ENCODE data around the gene PVALB. TPM values are rescaled to one million over a fixed set of nuclear protein-coding genes. Genes with fewer than 3 reads are reported as not detected.

Gene PVALB
- total RNA-seq, 8 experiments from 2014 or later: 0.76 to 1.7 (median 0.87) TPM; not detected in 4

DNA sequence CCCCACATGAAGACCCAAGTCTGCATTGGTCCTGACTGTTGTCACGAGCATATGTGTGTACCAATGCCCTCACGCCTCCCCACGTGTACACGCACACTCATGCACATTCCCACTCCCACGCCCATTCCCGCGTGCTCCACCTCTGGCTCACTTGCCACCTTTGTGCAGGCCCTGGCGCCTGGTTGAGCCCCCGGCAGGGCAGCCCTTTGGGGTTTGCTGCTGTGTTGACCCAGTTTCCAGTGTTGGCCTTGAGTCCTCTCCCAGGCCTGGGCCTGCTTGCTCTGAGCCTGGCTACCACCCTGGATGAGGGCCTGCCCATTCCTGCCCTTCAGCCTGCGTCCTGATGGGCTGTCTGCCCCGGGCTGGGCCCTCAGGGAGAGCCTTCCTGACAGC lies 18.2 kb downstream of the PVALB start:
- H3K4me3 ChIP-seq: no peak overlapping the region
- no peak for ATAC-seq (replicated peaks in 6 of 8)
- in situ Hi-C loops (cut with MboI; ENCODE audit: low pct_unique_long_range_greater_than_20kb in 2 of 9, low sequenced_read_pairs in 9 of 9, unreplicated experiment in 9 of 9): loop anchor here in 2 of 9 experiments (25.0 kb wide), 1 partner anchor 189 kb away; no protein-coding TSS in a partner anchor
- H3K4me1 ChIP-seq (replicated peaks in 1 of 2): peaks cover 27 to 35% of the 10 kb centered on the region in 2 donors
- WGBS, 10 experiments: 39 to 100% (median 87%) methylated on average over 1 to 3 of the region's 11 CpGs; no CpG with 5 or more reads in 6 of the 10 experiments
- peak overlapping the region; percentile 63 to 79 for H3K27ac ChIP-seq

DNA sequence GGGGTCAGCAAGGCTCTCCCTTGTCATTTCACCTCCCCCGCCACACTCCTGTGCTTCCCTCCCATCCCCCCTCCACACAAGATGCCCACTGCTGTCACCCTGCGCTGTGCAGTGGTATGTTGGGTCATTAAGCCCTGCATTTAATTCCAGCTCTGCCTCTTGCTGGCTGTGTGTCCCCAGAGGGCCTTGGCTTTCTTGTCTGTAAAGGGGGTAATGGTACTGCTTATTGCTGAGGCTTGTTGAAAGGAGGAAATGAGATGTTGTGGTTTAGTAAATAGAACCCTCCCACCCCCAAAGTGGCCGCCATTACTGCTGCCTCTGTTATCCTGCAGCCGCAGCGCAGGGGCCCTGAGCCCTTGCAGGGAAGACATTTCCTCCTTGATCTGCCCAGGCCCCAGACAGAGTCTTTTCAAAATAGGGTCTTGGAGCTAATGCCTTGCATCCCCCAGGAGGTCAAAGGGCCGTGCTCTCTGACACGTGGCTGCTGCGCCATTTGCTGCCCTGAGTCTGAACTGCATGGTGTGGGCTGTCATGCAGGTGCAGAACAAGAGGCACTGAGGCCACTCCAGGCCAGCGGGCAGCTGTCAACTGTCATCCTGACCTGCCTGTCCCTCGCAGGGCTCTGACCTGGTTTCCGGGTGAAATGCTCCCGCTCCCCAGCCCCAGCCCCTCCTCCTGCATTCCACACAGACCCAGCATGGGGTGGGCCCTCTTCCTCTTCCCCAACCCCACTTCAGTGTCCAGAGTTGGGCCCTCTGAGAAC lies 18.7 kb downstream of the PVALB start:
- ATAC-seq (replicated peaks in 6 of 8): peak in 5 of 8 experiments; percentile 57 to 79 (median 64)
- WGBS, 10 experiments: 0 to 80% (median 17%) methylated on average over 1 to 3 of the region's 12 CpGs; no CpG with 5 or more reads in 5 of the 10 experiments
- in situ Hi-C loops (cut with MboI; ENCODE audit: low pct_unique_long_range_greater_than_20kb in 2 of 9, low sequenced_read_pairs in 9 of 9, unreplicated experiment in 9 of 9): loop anchor here in 2 of 9 experiments (25.0 kb wide), 1 partner anchor 189 kb away; no protein-coding TSS in a partner anchor
- peak overlapping the region; percentile 63 to 79 for H3K27ac ChIP-seq
- no peak overlapping the region for H3K4me3 ChIP-seq
- peaks cover 27 to 35% of the 10 kb centered on the region in 2 donors for H3K4me1 ChIP-seq (replicated peaks in 1 of 2)

DNA sequence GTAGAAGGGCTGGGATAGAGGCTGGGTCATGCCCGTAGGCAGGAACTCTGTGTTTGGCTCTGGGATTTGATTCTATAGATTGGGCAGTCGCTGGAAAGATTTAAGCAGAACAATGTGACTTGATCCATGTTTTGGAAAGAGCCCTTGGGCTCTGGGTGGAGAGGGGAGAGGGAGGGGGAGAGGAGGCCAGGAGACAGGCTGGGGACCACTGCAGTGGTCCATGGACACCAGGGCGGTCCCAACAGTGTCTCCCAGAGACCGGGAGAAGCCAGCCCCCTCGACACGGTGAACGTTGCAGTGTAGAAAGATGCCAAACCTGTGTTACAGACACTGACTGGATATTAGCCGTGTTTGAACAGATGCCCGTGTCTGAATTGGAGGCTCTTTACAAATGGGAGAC lies 19.5 kb downstream of the PVALB start:
- H3K4me1 ChIP-seq (replicated peaks in 1 of 2): peaks cover 27 to 35% of the 10 kb centered on the region in 2 donors
- in situ Hi-C loops (cut with MboI; ENCODE audit: low pct_unique_long_range_greater_than_20kb in 2 of 9, low sequenced_read_pairs in 9 of 9, unreplicated experiment in 9 of 9): loop anchor here in 2 of 9 experiments (25.0 kb wide), 1 partner anchor 190 kb away; no protein-coding TSS in a partner anchor
- ATAC-seq (replicated peaks in 6 of 8): peak in 5 of 8 experiments; percentile 28 to 55 (median 41)
- H3K27ac ChIP-seq: peak overlapping the region; percentile 63 to 79
- 0 to 60% (median 48%) methylated on average over 1 to 3 of the region's 9 CpGs; no CpG with 5 or more reads in 3 of the 10 experiments for WGBS, 10 experiments
- H3K4me3 ChIP-seq: no peak overlapping the region

DNA sequence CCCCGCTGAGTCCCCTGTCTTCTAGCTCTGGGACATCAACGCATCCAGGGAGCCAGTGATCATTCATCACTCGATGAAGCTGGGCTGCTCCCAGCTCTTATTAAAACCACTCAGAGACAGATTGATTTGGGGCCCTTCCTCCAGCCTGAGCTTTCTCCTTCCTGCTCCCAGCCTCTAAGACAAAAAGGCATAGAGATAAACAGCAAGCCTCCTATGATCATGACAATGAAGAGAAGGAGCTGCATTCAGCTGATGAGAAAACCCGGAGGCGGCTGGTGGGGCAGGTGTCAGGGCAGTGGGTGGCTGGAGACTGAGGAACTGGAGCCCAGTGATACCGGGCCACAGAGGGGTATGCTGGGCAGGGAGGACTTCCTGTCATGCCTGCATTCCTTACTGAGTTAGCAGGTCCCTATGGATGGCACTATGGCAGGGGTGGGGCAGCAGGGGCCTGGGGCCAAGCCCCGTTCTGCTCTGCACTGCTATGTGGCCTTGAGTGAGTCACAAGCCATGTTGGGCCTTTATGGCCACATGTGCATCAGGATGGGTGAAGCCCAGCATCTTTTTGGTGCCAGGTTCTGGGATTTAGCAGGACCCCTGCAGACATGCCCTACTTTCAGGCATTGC lies 20.2 kb downstream of the PVALB start:
- in situ Hi-C loops (cut with MboI; ENCODE audit: low pct_unique_long_range_greater_than_20kb in 2 of 9, low sequenced_read_pairs in 9 of 9, unreplicated experiment in 9 of 9): loop anchor here in 2 of 9 experiments (25.0 kb wide), 1 partner anchor 191 kb away; no protein-coding TSS in a partner anchor
- peak in 5 of 8 experiments; percentile 48 to 68 (median 59) for ATAC-seq (replicated peaks in 6 of 8)

DNA sequence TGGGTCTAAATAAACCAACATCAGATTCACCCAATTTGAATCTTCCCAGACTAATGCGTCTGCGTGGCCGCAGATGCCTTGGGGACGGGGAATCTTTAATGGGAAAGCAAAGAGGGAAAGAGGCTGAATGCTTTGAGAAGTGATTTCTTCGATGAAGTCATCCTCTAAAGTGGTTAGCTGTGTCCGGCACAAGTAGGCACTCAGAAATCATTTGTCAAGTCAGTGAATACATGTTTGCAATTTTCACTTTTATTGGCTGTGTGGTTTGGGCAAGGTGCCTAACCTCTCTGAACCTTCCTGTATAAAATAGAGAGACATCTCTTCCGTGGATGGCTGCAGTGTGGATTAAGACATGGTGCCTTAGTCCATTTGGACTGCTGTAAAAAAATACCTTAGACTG lies 21.2 kb downstream of the PVALB start:
- Histone ChIP-seq H3K4me1 (replicated peaks in 1 of 2) (peaks cover 27 to 35% of the 10 kb centered on the region in 2 donors), H3K4me3 (no peak overlapping the region), H3K27ac (no peak overlapping the region)
- 10 to 100% (median 85%) methylated on average over 2 to 7 of the region's 7 CpGs; no CpG with 5 or more reads in 3 of the 10 experiments for WGBS, 10 experiments
- in situ Hi-C loops (cut with MboI; ENCODE audit: low pct_unique_long_range_greater_than_20kb in 2 of 9, low sequenced_read_pairs in 9 of 9, unreplicated experiment in 9 of 9): loop anchor here in 2 of 9 experiments (25.0 kb wide), 1 partner anchor 192 kb away; no protein-coding TSS in a partner anchor
- ATAC-seq (replicated peaks in 6 of 8): peak in 2 of 8 experiments; percentile 29 to 43

More for the DNA sequence above, 20.2 kb downstream of the PVALB start:
- Histone ChIP-seq H3K4me1 (replicated peaks in 1 of 2) (peaks cover 27 to 35% of the 10 kb centered on the region in 2 donors), H3K27ac (peak overlapping the region; percentile 11 to 38), H3K4me3 (no peak overlapping the region)
- WGBS, 10 experiments: 0 to 20% (median 0%) methylated on average over 1 to 2 of the region's 7 CpGs; no CpG with 5 or more reads in 3 of the 10 experiments

- H3K4me1 ChIP-seq (replicated peaks in 1 of 2): peaks cover 0 to 3% of the 10 kb centered on the region in 2 donors
- in situ Hi-C loops (cut with MboI; ENCODE audit: low pct_unique_long_range_greater_than_20kb in 2 of 9, low sequenced_read_pairs in 9 of 9, unreplicated experiment in 9 of 9): loop anchor here in 2 of 9 experiments (25.0 kb wide), 1 partner anchor 197 kb away; no protein-coding TSS in a partner anchor
- H3K4me3 ChIP-seq: no peak overlapping the region
- WGBS, 10 experiments: 0 to 89% (median 32%) methylated on average over 1 to 7 of the region's 7 CpGs; no CpG with 5 or more reads in 4 of the 10 experiments
- H3K27ac ChIP-seq: no peak overlapping the region
- ATAC-seq (replicated peaks in 6 of 8): peak in 5 of 8 experiments; percentile 36 to 53 (median 51)
Observed at GRCh38 chr22:36790648-36791047, 26.2 kb downstream of the PVALB start.

DNA sequence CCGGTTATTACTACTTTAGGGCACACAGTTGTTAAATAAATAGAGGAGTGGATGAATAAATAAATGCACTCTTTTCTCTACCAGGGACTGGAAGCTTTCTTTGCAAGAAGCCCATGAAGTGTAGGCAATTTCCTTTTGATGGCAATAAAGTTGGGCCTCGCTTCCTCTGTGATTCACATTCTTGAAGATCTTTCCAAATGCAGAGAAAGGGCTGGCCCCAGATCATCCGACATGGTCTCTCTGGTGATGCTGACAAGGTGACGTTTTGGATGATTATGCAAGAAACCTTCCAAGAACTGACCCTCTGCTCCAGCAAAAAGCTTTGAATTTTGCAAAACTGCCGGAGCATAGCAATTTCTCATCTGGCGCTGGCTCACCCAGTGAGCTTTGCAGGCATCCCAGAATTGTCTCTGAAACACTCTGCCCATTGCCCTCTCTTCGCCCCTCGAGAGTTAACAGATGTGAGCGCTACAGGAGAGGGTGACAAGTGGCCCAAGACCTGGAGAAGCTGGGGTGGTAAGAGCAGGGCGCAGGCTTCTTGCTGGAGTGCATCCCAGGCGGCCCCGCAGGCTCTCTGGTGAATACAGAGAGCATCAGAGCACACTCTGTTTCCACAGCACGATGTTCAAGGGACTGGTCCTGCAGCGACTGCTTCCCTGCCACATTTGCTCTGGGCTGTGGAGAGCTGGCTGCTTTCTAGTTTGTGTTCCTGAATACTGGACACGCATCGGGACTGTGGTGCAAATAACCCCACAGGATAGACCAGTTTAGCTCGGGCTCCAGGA lies 29.4 kb downstream of the PVALB start:
- Histone ChIP-seq H3K27ac (no peak overlapping the region), H3K4me1 (replicated peaks in 1 of 2) (peaks cover 5 to 6% of the 10 kb centered on the region in 2 donors), H3K4me3 (no peak overlapping the region)
- 34 to 90% (median 53%) methylated on average over 2 to 6 of the region's 17 CpGs; no CpG with 5 or more reads in 2 of the 10 experiments for WGBS, 10 experiments
- in situ Hi-C loops (cut with MboI; ENCODE audit: low pct_unique_long_range_greater_than_20kb in 2 of 9, low sequenced_read_pairs in 9 of 9, unreplicated experiment in 9 of 9): loop anchor here in 2 of 9 experiments (10.0 to 25.0 kb wide), 2 partner anchors 67 to 200 kb away; no protein-coding TSS in a partner anchor
- ATAC-seq (replicated peaks in 6 of 8): peak in 5 of 8 experiments; percentile 41 to 55 (median 45)

DNA sequence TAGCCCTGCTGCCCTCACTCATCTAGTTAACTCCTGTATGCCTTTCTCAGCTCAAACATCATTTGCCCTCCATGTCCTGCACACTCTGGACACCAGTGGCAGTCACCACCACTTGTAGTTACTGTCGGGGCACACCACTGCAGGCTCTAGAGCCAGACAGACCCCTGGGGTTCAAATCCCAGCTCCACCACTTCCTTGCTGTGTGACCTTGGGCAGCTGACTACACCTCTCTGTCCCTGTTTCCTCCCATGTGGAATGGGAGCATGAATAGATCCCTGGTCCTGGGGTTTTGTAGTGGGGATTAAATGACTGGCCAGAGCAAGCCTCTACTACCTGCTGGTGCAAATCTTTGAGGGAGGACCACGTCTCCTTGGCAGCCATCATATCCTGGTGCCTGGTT lies 33.1 kb downstream of the PVALB start:
- Histone ChIP-seq H3K27ac (no peak overlapping the region), H3K4me3 (no peak overlapping the region), H3K4me1 (replicated peaks in 1 of 2) (peaks cover 16 to 19% of the 10 kb centered on the region in 2 donors)
- ATAC-seq (replicated peaks in 6 of 8): no peak
- WGBS, 10 experiments: 80 to 100% (median 90%) methylated on average over 1 to 2 of the region's 2 CpGs; no CpG with 5 or more reads in 5 of the 10 experiments
- in situ Hi-C loops (cut with MboI; ENCODE audit: low pct_unique_long_range_greater_than_20kb in 2 of 9, low sequenced_read_pairs in 9 of 9, unreplicated experiment in 9 of 9): loop anchor here in 2 of 9 experiments (10.0 to 25.0 kb wide), 2 partner anchors 71 to 204 kb away; no protein-coding TSS in a partner anchor

DNA sequence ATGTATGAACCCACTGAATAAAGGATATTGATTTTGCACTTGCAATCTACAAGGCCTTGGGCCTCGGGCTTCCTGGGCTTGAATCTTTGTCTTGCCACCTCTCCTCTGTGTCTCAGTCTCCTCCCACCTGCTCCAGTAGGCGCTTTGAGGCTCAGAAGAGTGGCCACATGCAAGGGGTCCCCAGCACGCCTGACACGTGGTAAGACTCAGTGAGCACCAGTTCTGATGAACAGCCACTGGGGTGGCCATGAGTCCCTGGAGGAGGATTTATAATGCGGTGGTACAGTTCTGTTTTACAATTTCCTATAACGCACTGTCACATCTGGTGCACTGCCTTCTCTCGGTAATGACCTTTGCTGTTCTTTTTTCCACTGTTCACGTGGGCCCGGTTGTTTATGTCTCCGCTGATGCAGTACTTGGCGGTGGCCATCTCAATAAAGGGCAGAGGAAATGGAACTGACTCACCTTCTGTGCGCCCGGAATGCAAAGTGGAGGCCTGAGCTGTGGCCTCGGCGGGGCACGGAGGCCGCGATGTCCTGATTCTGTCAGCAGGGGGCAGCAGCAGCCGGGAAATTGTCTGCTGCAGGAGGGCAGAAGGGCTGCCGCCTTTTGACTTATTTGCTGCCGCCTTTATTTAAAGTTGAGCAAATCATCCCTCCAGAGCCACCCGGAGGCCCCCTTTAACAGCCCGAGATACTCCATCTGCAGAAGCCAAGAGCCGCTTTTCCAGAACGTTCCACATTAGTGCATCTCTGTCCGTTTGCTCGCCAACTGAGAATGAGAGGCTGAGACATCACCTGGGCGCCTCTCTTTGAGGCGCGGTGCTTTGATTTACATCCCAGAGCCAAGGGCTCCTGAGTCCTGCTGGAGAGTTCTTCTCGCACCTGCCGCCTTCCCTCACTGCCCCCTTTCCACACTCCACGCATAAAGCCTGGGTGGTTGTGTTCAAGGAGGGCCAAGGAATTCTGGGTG lies 34.9 kb downstream of the PVALB start:
- peak overlapping the region; percentile 50 to 74 for H3K27ac ChIP-seq
- H3K4me1 ChIP-seq (replicated peaks in 1 of 2): peaks cover 16 to 20% of the 10 kb centered on the region in 2 donors
- no peak overlapping the region for H3K4me3 ChIP-seq
- peak; percentile 96 to 99 (median 98) for ATAC-seq (replicated peaks in 6 of 8)
- in situ Hi-C loops (cut with MboI; ENCODE audit: low pct_unique_long_range_greater_than_20kb in 2 of 9, low sequenced_read_pairs in 9 of 9, unreplicated experiment in 9 of 9): loop anchor here in 2 of 9 experiments (10.0 to 25.0 kb wide), 2 partner anchors 73 to 205 kb away; no protein-coding TSS in a partner anchor
- WGBS, 10 experiments: 0 to 100% (median 35%) methylated on average over 1 to 16 of the region's 33 CpGs

- in situ Hi-C loops (cut with MboI; ENCODE audit: low pct_unique_long_range_greater_than_20kb in 2 of 9, low sequenced_read_pairs in 9 of 9, unreplicated experiment in 9 of 9): loop anchor here in 2 of 9 experiments (25.0 kb wide), 1 partner anchor 209 kb away; no protein-coding TSS in a partner anchor
- ATAC-seq (replicated peaks in 6 of 8): no peak
- H3K4me1 ChIP-seq (replicated peaks in 1 of 2): peaks cover 20 to 30% of the 10 kb centered on the region in 2 donors
- no peak overlapping the region for H3K27ac ChIP-seq
- no peak overlapping the region for H3K4me3 ChIP-seq
Observed at GRCh38 chr22:36778020-36778419, 38.8 kb downstream of the PVALB start.

GRCh38 chr22:36776722-36777121 lies 40.1 kb downstream of the PVALB start:
- peak overlapping the region; percentile 25 to 55 for H3K27ac ChIP-seq
- in situ Hi-C loops (cut with MboI; ENCODE audit: low pct_unique_long_range_greater_than_20kb in 2 of 9, low sequenced_read_pairs in 9 of 9, unreplicated experiment in 9 of 9): loop anchor here in 2 of 9 experiments (25.0 kb wide), 1 partner anchor 211 kb away; no protein-coding TSS in a partner anchor
- 5 to 100% (median 90%) methylated on average over 1 to 9 of the region's 12 CpGs; no CpG with 5 or more reads in 1 of the 10 experiments for WGBS, 10 experiments
- no peak for ATAC-seq (replicated peaks in 6 of 8)
- H3K4me3 ChIP-seq: peak overlapping the region in 4 of 5 donors; percentile 19 to 24 (median 22)
- H3K4me1 ChIP-seq (replicated peaks in 1 of 2): peaks cover 12 to 19% of the 10 kb centered on the region in 2 donors
